GM19395 (cell line): ENCODE data around the gene ZNF474.
"Not testable (repeated sequence)": the region's sequence is repeated elsewhere in the genome, so short reads cannot be mapped to it uniquely, and the experiment has no call there.

Source experiments
- ATAC-seq: cut with Tn5 transposase; IDR thresholded peaks from one replicate; pipeline ENCODE4 v1.9.1; 2021; ENCODE audit warnings: mild to moderate bottlenecking, moderate library complexity; ENCODE audit not compliant: unreplicated experiment

Gene ZNF474

GRCh38 chr5:122129306-122129705 is at the start of gene ZNF474:
ZNF474 (plus strand) TSS chr5:122129546; CDS start chr5:122151991, 22,445 bp downstream.
- ATAC-seq: no peak

- no peak for ATAC-seq
Measured at GRCh38 chr5:122081541-122081940, 47.8 kb upstream of the ZNF474 start.

- no peak for ATAC-seq
Measured at GRCh38 chr5:122083535-122083934, 45.8 kb upstream of the ZNF474 start.

GRCh38 chr5:122085041-122085440 is 44.3 kb upstream of the ZNF474 start:
- ATAC-seq: no peak

- no peak for ATAC-seq
Measured at GRCh38 chr5:122089096-122090013, 40.0 kb upstream of the ZNF474 start.

- ATAC-seq: no peak
Measured at GRCh38 chr5:122091936-122092600, 37.3 kb upstream of the ZNF474 start.

GRCh38 chr5:122093415-122094180 is 35.7 kb upstream of the ZNF474 start:
- no peak for ATAC-seq

GRCh38 chr5:122094251-122094650 is 35.1 kb upstream of the ZNF474 start:
- ATAC-seq: not testable (repeated sequence)

- no peak for ATAC-seq
Measured at GRCh38 chr5:122095158-122095557, 34.2 kb upstream of the ZNF474 start.

GRCh38 chr5:122097391-122097790 is 32.0 kb upstream of the ZNF474 start:
- ATAC-seq: no peak

GRCh38 chr5:122099060-122099790 is 30.1 kb upstream of the ZNF474 start:
- no peak for ATAC-seq

GRCh38 chr5:122101636-122102285 is 27.6 kb upstream of the ZNF474 start:
- peak; percentile 80 for ATAC-seq

GRCh38 chr5:122102825-122103224 is 26.5 kb upstream of the ZNF474 start:
- no peak for ATAC-seq

- no peak for ATAC-seq
Measured at GRCh38 chr5:122105909-122106308, 23.4 kb upstream of the ZNF474 start.

- no peak for ATAC-seq
Measured at GRCh38 chr5:122107016-122107415, 22.3 kb upstream of the ZNF474 start.

GRCh38 chr5:122110987-122111386 is 18.4 kb upstream of the ZNF474 start:
- ATAC-seq: no peak

GRCh38 chr5:122111460-122111859 is 17.9 kb upstream of the ZNF474 start:
- no peak for ATAC-seq

GRCh38 chr5:122112063-122112462 is 17.3 kb upstream of the ZNF474 start:
- no peak for ATAC-seq

- ATAC-seq: no peak
Measured at GRCh38 chr5:122112733-122113558, 16.4 kb upstream of the ZNF474 start.
